SU-DHL-6 (cell line): ENCODE measurements around the gene PTPRG.

ENCODE experiments used
- H2AFZ ChIP-seq: fragments of 200-600 bp; sonication (generic); 2 replicates; pipeline ENCODE4 v1.6.1; 2014; ENCODE audit warnings: low read depth, mild to moderate bottlenecking, moderate library complexity, mixed read lengths, antibody characterized with exemption, low read length; ENCODE audit not compliant: severe bottlenecking
- H3F3A ChIP-seq: fragments of 200-600 bp; shearing (Covaris generic); 2 replicates; pipeline ENCODE4 v1.6.0; 2016; ENCODE audit warnings: antibody characterized with exemption, mild to moderate bottlenecking; ENCODE audit not compliant: insufficient read depth
- H3K27ac ChIP-seq: fragments of 200-600 bp; sonication (generic); 2 replicates; pipeline ENCODE4 v1.5.1; 2016; ENCODE audit warnings: low read depth, mild to moderate bottlenecking, low read length, moderate library complexity, mixed read lengths
- H3K27me3 ChIP-seq: fragments of 200-600 bp; sonication (generic), shearing (Covaris generic); 2 replicates; pipeline ENCODE4 v1.6.0; 2014; ENCODE audit warnings: mild to moderate bottlenecking, low read length
- H3K36me3 ChIP-seq: fragments of 200-600 bp; sonication (generic); 2 replicates; pipeline ENCODE4 v1.6.1; 2014; ENCODE audit warnings: mild to moderate bottlenecking, low read length, mixed read lengths
- H3K4me2 ChIP-seq: fragments of 300-600, 200-600 bp; shearing (Covaris generic), sonication (generic); 2 replicates; pipeline ENCODE4 v1.6.0; 2014; ENCODE audit warnings: low read length, low read depth, mild to moderate bottlenecking; ENCODE audit not compliant: poor library complexity, severe bottlenecking
- H3K4me3 ChIP-seq: fragments of 200-600 bp; sonication (generic); 2 replicates; pipeline ENCODE4 v1.5.1; 2014; ENCODE audit warnings: antibody characterized with exemption, low read length, mild to moderate bottlenecking, mixed read lengths; ENCODE audit not compliant: insufficient read depth, poor library complexity, severe bottlenecking
- H3K79me2 ChIP-seq: fragments of 200-600 bp; sonication (generic); 2 replicates; pipeline ENCODE4 v1.6.1; 2014; ENCODE audit warnings: mild to moderate bottlenecking, low read length, moderate library complexity; ENCODE audit not compliant: insufficient read depth
- H3K9ac ChIP-seq: fragments of 200-600 bp; sonication (generic); 2 replicates; pipeline ENCODE4 v1.7.0; 2014; ENCODE audit warnings: mild to moderate bottlenecking, low read length
- H3K9me2 ChIP-seq: fragments of 200-600 bp; sonication (generic); replicated peaks from 2 replicates; pipeline ENCODE4 v1.6.1; 2014; ENCODE audit warnings: low read length; ENCODE audit not compliant: insufficient read depth
- H3K9me3 ChIP-seq: fragments of 200-600 bp; sonication (generic); 2 replicates; pipeline ENCODE4 v1.6.1; 2014; ENCODE audit warnings: low read length, mixed read lengths; ENCODE audit not compliant: insufficient read depth
- H4K20me1 ChIP-seq: fragments of 200-600 bp; sonication (generic); 2 replicates; pipeline ENCODE4 v1.6.1; 2014; ENCODE audit warnings: low read depth, mild to moderate bottlenecking, antibody characterized with exemption, low read length, moderate library complexity, mixed read lengths
- CTCF ChIP-seq: fragments of 200-600 bp; sonication (generic); IDR thresholded peaks from one replicate; pipeline ENCODE4 v1.5.1; 2017; ENCODE audit warnings: antibody characterized with exemption, mild to moderate bottlenecking, low read length, moderate library complexity; ENCODE audit not compliant: insufficient read depth, poor library complexity, severe bottlenecking
- EZH2phosphoT487 ChIP-seq: fragments of 200-600 bp; sonication (generic), shearing (Covaris generic); conservative IDR thresholded peaks from 2 replicates; pipeline ENCODE4 v1.6.1; 2018; ENCODE audit warnings: mild to moderate bottlenecking, antibody characterized with exemption, low read length, moderate library complexity, mixed read lengths

Gene PTPRG

GRCh38 chr3:61733000-61733399 is 171.6 kb downstream of the PTPRG start:
- Histone ChIP-seq H3K4me2 (no peak overlapping the region), H3K79me2 (no peaks in the 10 kb centered on the region), H3K27ac (no peak overlapping the region)

GRCh38 chr3:61733876-61734275 is 172.5 kb downstream of the PTPRG start:
- Histone ChIP-seq H3K9ac (no peak overlapping the region), H2AFZ (no peak overlapping the region), H3K79me2 (no peaks in the 10 kb centered on the region), H3K9me2 (no peaks in the 10 kb centered on the region), H3K27me3 (no peaks in the 10 kb centered on the region), H3K4me2 (no peak overlapping the region), H3K9me3 (no peaks in the 10 kb centered on the region), H3F3A (no peaks in the 10 kb centered on the region), H4K20me1 (no peaks in the 10 kb centered on the region), H3K36me3 (no peaks in the 10 kb centered on the region), H3K4me3 (no peak overlapping the region), H3K27ac (no peak overlapping the region)
- TF ChIP-seq EZH2phosphoT487 (no peak), CTCF (no peak)

More at GRCh38 chr3:61733000-61733399, 171.6 kb downstream of the PTPRG start:
- H4K20me1 ChIP-seq: no peaks in the 10 kb centered on the region
- H2AFZ ChIP-seq: no peak overlapping the region
- no peaks in the 10 kb centered on the region for H3F3A ChIP-seq
- no peaks in the 10 kb centered on the region for H3K9me2 ChIP-seq
- TF ChIP-seq EZH2phosphoT487: no peak
- no peak for TF ChIP-seq CTCF
- H3K4me3 ChIP-seq: no peak overlapping the region
- no peaks in the 10 kb centered on the region for H3K9me3 ChIP-seq
- H3K36me3 ChIP-seq: no peaks in the 10 kb centered on the region
- no peak overlapping the region for H3K9ac ChIP-seq
- H3K27me3 ChIP-seq: no peaks in the 10 kb centered on the region

GRCh38 chr3:61734749-61735686 is 173.6 kb downstream of the PTPRG start:
- Histone ChIP-seq H3K27me3 (no peaks in the 10 kb centered on the region), H3K4me3 (no peak overlapping the region), H3K79me2 (no peaks in the 10 kb centered on the region), H3F3A (no peaks in the 10 kb centered on the region), H3K36me3 (no peaks in the 10 kb centered on the region), H3K9me3 (no peaks in the 10 kb centered on the region), H2AFZ (no peak overlapping the region), H3K27ac (no peak overlapping the region), H3K9ac (no peak overlapping the region), H3K4me2 (no peak overlapping the region), H3K9me2 (no peaks in the 10 kb centered on the region), H4K20me1 (no peaks in the 10 kb centered on the region)
- no peak for TF ChIP-seq CTCF
